HUES48 (cell line): ENCODE data around the gene OAS1.
"Not testable (repeated sequence)": the region's sequence is repeated elsewhere in the genome, so short reads cannot be mapped to it uniquely, and the experiment has no call there.

Experiments
- H3K27ac ChIP-seq: one replicate; pipeline ENCODE4 v1.7.0; 2013; ENCODE audit warnings: low read depth, low read length, inconsistent platforms
- H3K27me3 ChIP-seq: 2 replicates; pipeline ENCODE4 v1.6.1; 2013; ENCODE audit warnings: mild to moderate bottlenecking, low read length; ENCODE audit not compliant: control insufficient read depth, insufficient read depth
- H3K36me3 ChIP-seq: 2 replicates; pipeline ENCODE4 v1.6.1; 2013; ENCODE audit warnings: low read length; ENCODE audit not compliant: control insufficient read depth, insufficient read depth
- H3K4me1 ChIP-seq: 2 replicates; pipeline ENCODE4 v1.6.1; 2013; ENCODE audit warnings: mild to moderate bottlenecking, low read length; ENCODE audit not compliant: control insufficient read depth, insufficient read depth
- H3K4me3 ChIP-seq: 2 replicates; pipeline ENCODE4 v1.5.1; 2013; ENCODE audit warnings: mild to moderate bottlenecking, low read depth, low read length
- H3K9ac ChIP-seq: 2 replicates; pipeline ENCODE4 v1.6.1; 2013; ENCODE audit warnings: mild to moderate bottlenecking, low read depth, low read length, moderate library complexity
- H3K9me3 ChIP-seq: 2 replicates; pipeline ENCODE4 v1.6.1; 2013; ENCODE audit warnings: low read length; ENCODE audit not compliant: control insufficient read depth, insufficient read depth

OAS1 gene

DNA sequence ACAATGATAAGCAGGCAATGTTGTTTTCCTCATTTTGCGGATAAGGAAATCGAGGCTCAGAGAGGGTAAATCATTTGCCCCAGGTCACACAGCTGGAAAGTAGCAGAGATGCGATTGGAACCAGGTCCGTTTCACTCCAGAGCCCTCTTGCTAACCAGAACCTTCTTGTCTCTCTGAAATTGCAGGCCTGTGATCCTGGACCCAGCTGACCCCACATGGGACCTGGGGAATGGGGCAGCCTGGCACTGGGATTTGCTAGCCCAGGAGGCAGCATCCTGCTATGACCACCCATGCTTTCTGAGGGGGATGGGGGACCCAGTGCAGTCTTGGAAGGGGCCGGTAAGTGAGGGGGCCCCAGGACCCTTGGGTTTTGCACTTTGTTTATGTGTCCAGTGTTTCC, 41.0 kb downstream of the OAS1 start:
- Histone ChIP-seq H3K36me3 (no peaks in the 10 kb centered on the region), H3K9ac (no peak overlapping the region), H3K27me3 (no peaks in the 10 kb centered on the region), H3K4me3 (no peak overlapping the region), H3K27ac (no peak overlapping the region), H3K4me1 (no peaks in the 10 kb centered on the region), H3K9me3 (no peaks in the 10 kb centered on the region)

GRCh38 chr12:112948806-112949205, 42.0 kb downstream of the OAS1 start:
- Histone ChIP-seq H3K4me3 (no peak overlapping the region), H3K27me3 (no peaks in the 10 kb centered on the region), H3K36me3 (no peaks in the 10 kb centered on the region), H3K27ac (no peak overlapping the region), H3K9ac (no peak overlapping the region), H3K4me1 (no peaks in the 10 kb centered on the region), H3K9me3 (no peaks in the 10 kb centered on the region)

GRCh38 chr12:112950701-112951100, 43.9 kb downstream of the OAS1 start:
- Histone ChIP-seq H3K9ac (no peak overlapping the region), H3K27me3 (no peaks in the 10 kb centered on the region), H3K4me1 (no peaks in the 10 kb centered on the region), H3K27ac (no peak overlapping the region), H3K36me3 (no peaks in the 10 kb centered on the region), H3K4me3 (no peak overlapping the region), H3K9me3 (no peaks in the 10 kb centered on the region)

DNA sequence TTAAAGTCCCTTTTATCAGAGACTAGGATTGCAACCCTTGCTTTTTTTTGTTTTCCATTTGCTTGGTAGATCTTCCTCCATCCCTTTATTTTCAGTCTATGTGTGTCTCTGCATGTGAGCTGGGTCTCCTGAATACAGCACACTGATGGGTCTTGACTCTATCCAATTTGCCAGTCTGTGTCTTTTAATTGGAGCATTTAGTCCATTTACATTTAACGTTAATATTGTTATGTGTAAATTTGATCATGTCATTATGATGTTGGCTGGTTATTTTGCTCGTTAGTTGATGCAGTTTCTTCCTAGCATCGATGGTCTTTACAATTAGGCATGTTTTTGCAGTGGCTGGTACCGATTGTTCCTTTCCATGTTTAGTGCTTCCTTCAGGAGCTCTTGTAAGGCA, 50.4 kb downstream of the OAS1 start:
- not testable (repeated sequence) for H3K36me3 ChIP-seq, H3K9ac ChIP-seq, H3K27ac ChIP-seq, H3K4me3 ChIP-seq, H3K27me3 ChIP-seq, H3K4me1 ChIP-seq
- H3K9me3 ChIP-seq, result peaks cover 18% of the 10 kb centered on the region

DNA sequence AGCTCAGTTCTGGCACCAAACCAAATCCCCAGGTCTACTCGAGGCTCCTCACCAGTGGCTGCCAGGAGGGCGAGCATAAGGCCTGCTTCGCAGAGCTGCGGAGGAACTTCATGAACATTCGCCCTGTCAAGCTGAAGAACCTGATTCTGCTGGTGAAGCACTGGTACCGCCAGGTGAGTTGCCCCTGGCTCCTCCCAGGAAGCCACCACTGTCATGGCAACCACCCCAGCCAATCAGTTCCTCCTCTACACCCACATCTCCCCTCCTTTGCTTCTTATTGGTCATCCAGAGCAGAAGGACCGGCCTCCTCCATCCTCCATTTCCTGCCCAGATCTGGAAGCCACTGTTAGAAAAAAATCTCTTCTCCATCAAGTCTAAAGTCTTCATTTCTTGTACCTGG, 54.3 kb downstream of the OAS1 start:
- Histone ChIP-seq H3K4me3 (no peak overlapping the region), H3K9me3 (peaks cover 18% of the 10 kb centered on the region), H3K9ac (no peak overlapping the region), H3K4me1 (no peaks in the 10 kb centered on the region), H3K27me3 (no peaks in the 10 kb centered on the region), H3K27ac (no peak overlapping the region), H3K36me3 (no peaks in the 10 kb centered on the region)

- Histone ChIP-seq H3K9me3 (peaks cover 18% of the 10 kb centered on the region), H3K27me3 (no peaks in the 10 kb centered on the region), H3K9ac (no peak overlapping the region), H3K27ac (no peak overlapping the region), H3K4me3 (no peak overlapping the region), H3K36me3 (no peaks in the 10 kb centered on the region), H3K4me1 (no peaks in the 10 kb centered on the region)
These were observed 54.8 kb downstream of the OAS1 start for GRCh38 chr12:112961536-112961935.

- Histone ChIP-seq H3K4me1 (no peaks in the 10 kb centered on the region), H3K9me3 (peaks cover 18% of the 10 kb centered on the region), H3K27ac (no peak overlapping the region), H3K9ac (no peak overlapping the region), H3K27me3 (no peaks in the 10 kb centered on the region), H3K36me3 (no peaks in the 10 kb centered on the region), H3K4me3 (no peak overlapping the region)
These were observed 55.8 kb downstream of the OAS1 start for GRCh38 chr12:112962561-112962960.

- Histone ChIP-seq H3K36me3 (no peaks in the 10 kb centered on the region), H3K27ac (no peak overlapping the region), H3K27me3 (no peaks in the 10 kb centered on the region), H3K9ac (no peak overlapping the region), H3K4me1 (no peaks in the 10 kb centered on the region), H3K9me3 (peaks cover 18% of the 10 kb centered on the region), H3K4me3 (no peak overlapping the region)
These were observed 56.6 kb downstream of the OAS1 start for GRCh38 chr12:112963227-112963861.

DNA sequence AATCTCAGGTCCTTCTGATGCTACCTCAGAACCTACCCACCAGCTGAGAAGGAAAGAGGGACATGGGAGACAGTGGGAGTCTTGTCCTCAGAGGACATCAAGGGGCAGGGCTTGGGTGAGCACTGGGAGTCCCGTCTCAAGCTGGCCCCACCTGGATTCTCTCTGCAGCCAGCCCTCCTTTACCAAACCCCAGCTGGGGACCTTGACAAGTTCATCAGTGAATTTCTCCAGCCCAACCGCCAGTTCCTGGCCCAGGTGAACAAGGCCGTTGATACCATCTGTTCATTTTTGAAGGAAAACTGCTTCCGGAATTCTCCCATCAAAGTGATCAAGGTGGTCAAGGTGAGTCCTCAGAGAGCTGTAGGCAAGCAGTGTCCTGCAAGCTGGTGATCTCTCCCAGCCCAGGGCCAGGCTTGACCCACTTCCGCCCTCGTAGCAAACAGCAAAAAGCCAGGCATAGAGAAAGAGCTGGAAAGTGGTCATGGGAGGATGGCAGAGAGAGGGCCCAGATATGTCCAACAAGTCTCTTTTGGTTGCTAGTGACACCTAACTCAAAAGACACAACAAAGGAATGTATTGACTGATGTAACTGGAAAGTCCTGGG, 57.4 kb downstream of the OAS1 start:
- H3K4me3 ChIP-seq, result no peak overlapping the region
- H3K27ac ChIP-seq, result no peak overlapping the region
- H3K4me1 ChIP-seq, result no peaks in the 10 kb centered on the region
- H3K9me3 ChIP-seq, result peaks cover 15% of the 10 kb centered on the region
- no peak overlapping the region for H3K9ac ChIP-seq
- H3K27me3 ChIP-seq, result no peaks in the 10 kb centered on the region
- H3K36me3 ChIP-seq, result no peaks in the 10 kb centered on the region

- no peaks in the 10 kb centered on the region for H3K4me1 ChIP-seq
- H3K27ac ChIP-seq, result no peak overlapping the region
- H3K9me3 ChIP-seq, result peaks cover 8% of the 10 kb centered on the region
- H3K27me3 ChIP-seq, result no peaks in the 10 kb centered on the region
- H3K36me3 ChIP-seq, result no peaks in the 10 kb centered on the region
- no peak overlapping the region for H3K4me3 ChIP-seq
- no peak overlapping the region for H3K9ac ChIP-seq
These were observed 58.2 kb downstream of the OAS1 start for GRCh38 chr12:112964915-112965314.

- Histone ChIP-seq H3K27ac (no peak overlapping the region), H3K4me1 (no peaks in the 10 kb centered on the region), H3K36me3 (no peaks in the 10 kb centered on the region), H3K27me3 (no peaks in the 10 kb centered on the region), H3K9me3 (peaks cover 3% of the 10 kb centered on the region; the same call in 1 of the 2 replicates), H3K4me3 (no peak overlapping the region), H3K9ac (no peak overlapping the region)
These were observed 58.9 kb downstream of the OAS1 start for GRCh38 chr12:112965643-112966042.
